Tibial nerve (tissue), 4 donors: Measurements from ENCODE around the gene CROCC2. TPM values are rescaled to one million over a fixed set of nuclear protein-coding genes. Genes with fewer than 3 reads are reported as not detected.
A peak's percentile ranks its signal among the peaks of the same experiment; 100 is the strongest.

Experiments
- DNase-seq, 2 donors: peaks; one replicate each; pipeline ENCODE4 v3.0.0-alpha.2; 2019; ENCODE audit warnings: low spot score in 2 of 2
- H3K27ac ChIP-seq, 4 donors: fragments of 200-600 bp; sonication (generic) in 3 of 4; one replicate each; pipeline ENCODE4 v1.5.1; 2017 to 2019; ENCODE audit warnings: mild to moderate bottlenecking in 1 of 4
- H3K27me3 ChIP-seq, 2 donors: fragments of 200-600 bp; sonication (generic) in 1 of 2; one replicate each; pipeline versions ENCODE4 v1.5.1 to v1.6.0; 2017 to 2019
- H3K36me3 ChIP-seq, 3 donors: fragments of 200-600 bp; sonication (generic); one replicate each; pipeline ENCODE4 v1.5.1; 2018 to 2019
- H3K4me1 ChIP-seq, 4 donors: fragments of 200-600 bp; sonication (generic) in 3 of 4; one replicate each; pipeline ENCODE4 v1.5.1; 2017 to 2019
- H3K4me3 ChIP-seq, 4 donors: fragments of 200-600 bp; sonication (generic) in 3 of 4; one replicate each; pipeline ENCODE4 v1.5.1; 2017 to 2019; ENCODE audit warnings: mild to moderate bottlenecking in 1 of 4, moderate library complexity in 1 of 4
- H3K9me3 ChIP-seq, 4 donors: fragments of 200-600 bp; sonication (generic) in 3 of 4; one replicate each; pipeline ENCODE4 v1.5.1; 2017 to 2019
- CTCF ChIP-seq, 5 experiments: fragments of 200-600 bp in 3 of 5; fragments of 450-650 bp in 2 of 5; sonication (generic) in 3 of 5; IDR thresholded peaks; one replicate each; pipeline ENCODE4 v1.5.1; 2016 to 2019; ENCODE audit warnings: antibody characterized with exemption in 5 of 5, mild to moderate bottlenecking in 3 of 5, moderate library complexity in 2 of 5
- EP300 ChIP-seq, 2 donors: sonication (generic); formaldehyde crosslinking; IDR thresholded peaks; one replicate each; pipeline ENCODE4 v1.6.1; 2017; ENCODE audit warnings: antibody characterized with exemption in 2 of 2, mild to moderate bottlenecking in 1 of 2
- POLR2A ChIP-seq, 2 donors: fragments of 450-650 bp; IDR thresholded peaks; one replicate each; pipeline ENCODE4 v1.6.1; 2017; ENCODE audit warnings: antibody characterized with exemption in 2 of 2, mild to moderate bottlenecking in 2 of 2, moderate library complexity in 2 of 2
- WGBS, 2 donors: methylation state at CpG; one replicate each; pipeline ENCODE4 v1.1.5; 2018; 5-methylcytosine and 5-hydroxymethylcytosine counted together
- total RNA-seq, 4 donors: library from RNA; depleted of rRNA; stranded (reverse); fragments of >200 nt; gene quantifications; one replicate each; pipeline ENCODE4 v1.1.0, GENCODE V29; 2016

Gene CROCC2
- total RNA-seq, 4 donors from 2014 or later, result 0.44 to 1.2 TPM; not detected in 2

- Histone ChIP-seq H3K4me3 (no peak overlapping the region), H3K27me3 (no peaks in the 10 kb centered on the region), H3K4me1 (peaks cover 0 to 51% (median 31%) of the 10 kb centered on the region in 4 donors), H3K36me3 (no peaks in the 10 kb centered on the region), H3K27ac (peak overlapping the region in 2 of 4 donors; percentile 82 to 83), H3K9me3 (no peaks in the 10 kb centered on the region)
- DNase-seq, result no peak
- WGBS, 2 donors, result 48 to 50% methylated on average over 17 to 18 of the region's 25 CpGs
- no peak for TF ChIP-seq CTCF (IDR thresholded peaks at IDR 0.05)
- TF ChIP-seq POLR2A (IDR thresholded peaks at IDR 0.05), result no peak
- no peak for TF ChIP-seq EP300 (IDR thresholded peaks at IDR 0.05)
These were observed 8.7 kb downstream of the CROCC2 start for GRCh38 chr2:240914645-240915525.

- H3K4me3 ChIP-seq, result peak overlapping the region in 1 of 4 donors; percentile 30
- 9 to 24% methylated on average over 17 to 33 of the region's 34 CpGs for WGBS, 2 donors
- H3K27me3 ChIP-seq, result no peaks in the 10 kb centered on the region
- H3K4me1 ChIP-seq, result peaks cover 0 to 57% (median 31%) of the 10 kb centered on the region in 4 donors
- H3K9me3 ChIP-seq, result no peaks in the 10 kb centered on the region
- DNase-seq, result no peak
- peak overlapping the region in 3 of 4 donors; percentile 30 to 83 (median 82) for H3K27ac ChIP-seq
- no peaks in the 10 kb centered on the region for H3K36me3 ChIP-seq
- TF ChIP-seq EP300 (IDR thresholded peaks at IDR 0.05) (no peak), CTCF (IDR thresholded peaks at IDR 0.05) (no peak), POLR2A (IDR thresholded peaks at IDR 0.05) (no peak)
These were observed 9.6 kb downstream of the CROCC2 start for GRCh38 chr2:240915526-240916341.

GRCh38 chr2:240916571-240917008 lies 10.5 kb downstream of the CROCC2 start:
- DNase-seq, result peak; percentile 57 to 73
- H3K27ac ChIP-seq, result peak overlapping the region in 3 of 4 donors; percentile 43 to 83 (median 82)
- H3K27me3 ChIP-seq, result no peaks in the 10 kb centered on the region
- H3K4me3 ChIP-seq, result peak overlapping the region in 1 of 4 donors; percentile 30
- H3K36me3 ChIP-seq, result no peaks in the 10 kb centered on the region
- peaks cover 0 to 66% (median 34%) of the 10 kb centered on the region in 4 donors for H3K4me1 ChIP-seq
- H3K9me3 ChIP-seq, result no peaks in the 10 kb centered on the region
- 6 to 15% methylated on average over 5 to 24 of the region's 24 CpGs for WGBS, 2 donors
- TF ChIP-seq EP300 (IDR thresholded peaks at IDR 0.05) (peak in 1 of 2 donors; percentile 92), CTCF (IDR thresholded peaks at IDR 0.05) (no peak), POLR2A (IDR thresholded peaks at IDR 0.05) (no peak)

- peak overlapping the region in 3 of 4 donors; percentile 43 to 83 (median 82) for H3K27ac ChIP-seq
- H3K9me3 ChIP-seq, result no peaks in the 10 kb centered on the region
- H3K27me3 ChIP-seq, result no peaks in the 10 kb centered on the region
- WGBS, 2 donors, result 77 to 84% methylated on average over 16 to 20 of the region's 20 CpGs
- H3K4me1 ChIP-seq, result peaks cover 0 to 71% (median 35%) of the 10 kb centered on the region in 4 donors
- H3K36me3 ChIP-seq, result no peaks in the 10 kb centered on the region
- DNase-seq, result no peak
- no peak overlapping the region for H3K4me3 ChIP-seq
- TF ChIP-seq EP300 (IDR thresholded peaks at IDR 0.05), result no peak
- TF ChIP-seq POLR2A (IDR thresholded peaks at IDR 0.05), result no peak
- no peak for TF ChIP-seq CTCF (IDR thresholded peaks at IDR 0.05)
These were observed 11.0 kb downstream of the CROCC2 start for GRCh38 chr2:240917009-240917683.
